K562 treated with DMSO at 1 percent for 48 hours (cell line): ENCODE data around the gene MYH7. TPM values are rescaled to one million over a fixed set of nuclear protein-coding genes. Genes with fewer than 3 reads are reported as not detected.

Experiments
- total RNA-seq: library from RNA; unstranded; fragments of 300-600 nt; gene quantifications from 2 replicates; pipeline ENCODE4 v1.2.3, GENCODE V29; 2022; ENCODE audit warnings: low replicate concordance; ENCODE audit errors: extremely low read depth

MYH7 gene
- not detected in 2 replicates for total RNA-seq

GRCh38 chr14:23435543-23436326 is at the start of gene MYH7:
MYH7 (minus strand) TSS chr14:23435660; CDS start chr14:23433732, 1,928 bp downstream.

GRCh38 chr14:23469127-23469905 is 33.9 kb upstream of the MYH7 start, which contains the start of gene NGDN:
NGDN (plus strand) TSS chr14:23469703; CDS start chr14:23469716, 13 bp downstream.

GRCh38 chr14:23407516-23408306 is 27.7 kb downstream of the MYH7 start, which contains the start of gene MYH6:
MYH6 (minus strand) TSS chr14:23408273; CDS start chr14:23407223, 1,050 bp downstream.

GRCh38 chr14:23376482-23377197 is 58.8 kb downstream of the MYH7 start, which contains the start of gene CMTM5:
CMTM5 (plus strand) TSS chr14:23377046; CDS start chr14:23377252, 206 bp downstream.

GRCh38 chr14:23372509-23372908 is 63.0 kb downstream of the MYH7 start, which contains the start of gene IL25:
IL25 (plus strand) TSS chr14:23372809.

GRCh38 chr14:23365036-23365731 is 70.3 kb downstream of the MYH7 start, which contains the start of gene EFS:
EFS (minus strand) TSS chr14:23365172; CDS start chr14:23365025, 147 bp downstream.

Other genes with a start within 250 kb of the MYH7 start
- not detected in 2 replicates for gene RNF212B, start 197.7 kb downstream of the MYH7 start, total RNA-seq
- gene HOMEZ, start 149.5 kb downstream of the MYH7 start, total RNA-seq, result not detected in 2 replicates
- not detected in 2 replicates for gene PPP1R3E, start 132.8 kb downstream of the MYH7 start, total RNA-seq
- gene BCL2L2, start 128.8 kb downstream of the MYH7 start, total RNA-seq, result not detected in 2 replicates
- gene PABPN1, start 114.2 kb downstream of the MYH7 start, total RNA-seq, result not detected in 2 replicates
- gene SLC22A17, start 82.8 kb downstream of the MYH7 start, total RNA-seq, result not detected in 2 replicates
- not detected in 2 replicates for gene EFS, start 70.5 kb downstream of the MYH7 start, total RNA-seq
- not detected in 2 replicates for gene IL25, start 62.9 kb downstream of the MYH7 start, total RNA-seq
- not detected in 2 replicates for gene CMTM5, start 58.6 kb downstream of the MYH7 start, total RNA-seq
- gene MYH6, start 27.4 kb downstream of the MYH7 start, total RNA-seq, result not detected in 2 replicates
- not detected in 2 replicates for gene NGDN, start 34.0 kb upstream of the MYH7 start, total RNA-seq
- not detected in 2 replicates for gene ZFHX2, start 116.1 kb upstream of the MYH7 start, total RNA-seq
- not detected in 2 replicates for gene THTPA, start 120.6 kb upstream of the MYH7 start, total RNA-seq
- not detected in 2 replicates for gene AP1G2, start 132.1 kb upstream of the MYH7 start, total RNA-seq
- gene JPH4, start 143.1 kb upstream of the MYH7 start, total RNA-seq, result not detected in 2 replicates
- gene DHRS2, start 200.7 kb upstream of the MYH7 start, total RNA-seq, result not detected in 2 replicates